GM18858 (cell line): ENCODE data around the gene GPR39.

Experiments used
- ATAC-seq: cut with Tn5 transposase; IDR thresholded peaks from one replicate; pipeline ENCODE4 v1.9.1; 2021; ENCODE audit not compliant: unreplicated experiment

Gene GPR39

DNA sequence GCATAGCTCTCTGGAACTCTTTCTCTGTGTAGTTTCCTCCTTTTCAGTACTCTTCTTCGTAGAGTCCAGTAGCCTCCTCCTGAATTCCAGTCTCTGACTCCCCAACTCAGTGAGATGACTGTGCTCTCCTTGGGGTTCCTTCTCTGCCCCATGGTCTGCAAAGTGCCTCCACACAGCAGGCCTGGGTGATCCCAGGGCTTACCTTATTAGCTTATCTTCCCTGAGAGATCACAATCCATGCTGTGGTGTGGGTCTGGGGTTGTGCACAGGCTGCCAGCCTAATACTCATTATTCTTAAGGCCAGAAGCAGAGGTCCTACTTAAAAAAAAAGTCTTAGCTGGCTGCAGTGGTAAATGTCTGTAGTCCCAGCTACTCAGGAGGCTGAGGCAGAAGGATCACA, 4.6 kb upstream of the GPR39 start:
- ATAC-seq, result no peak

DNA sequence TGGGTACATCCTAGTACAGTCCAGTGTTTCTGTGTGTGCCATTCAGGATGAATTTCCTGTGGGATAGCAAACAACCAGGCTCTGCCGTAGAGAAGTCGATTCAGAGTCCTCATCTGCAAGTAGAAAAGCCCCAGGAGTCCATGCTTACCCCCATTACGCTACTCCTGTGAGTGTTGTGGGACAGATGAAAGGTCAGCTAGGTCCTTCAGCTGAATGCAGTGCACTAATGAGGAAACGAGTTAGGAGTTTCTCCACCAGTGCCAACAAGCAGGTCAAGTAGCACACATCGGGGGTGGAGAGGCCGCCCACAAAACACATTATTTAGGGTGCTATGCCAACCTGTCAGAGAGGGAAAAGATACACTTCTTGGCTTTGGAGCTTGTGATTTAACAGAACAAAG, 2.5 kb upstream of the GPR39 start:
- ATAC-seq, result no peak

DNA sequence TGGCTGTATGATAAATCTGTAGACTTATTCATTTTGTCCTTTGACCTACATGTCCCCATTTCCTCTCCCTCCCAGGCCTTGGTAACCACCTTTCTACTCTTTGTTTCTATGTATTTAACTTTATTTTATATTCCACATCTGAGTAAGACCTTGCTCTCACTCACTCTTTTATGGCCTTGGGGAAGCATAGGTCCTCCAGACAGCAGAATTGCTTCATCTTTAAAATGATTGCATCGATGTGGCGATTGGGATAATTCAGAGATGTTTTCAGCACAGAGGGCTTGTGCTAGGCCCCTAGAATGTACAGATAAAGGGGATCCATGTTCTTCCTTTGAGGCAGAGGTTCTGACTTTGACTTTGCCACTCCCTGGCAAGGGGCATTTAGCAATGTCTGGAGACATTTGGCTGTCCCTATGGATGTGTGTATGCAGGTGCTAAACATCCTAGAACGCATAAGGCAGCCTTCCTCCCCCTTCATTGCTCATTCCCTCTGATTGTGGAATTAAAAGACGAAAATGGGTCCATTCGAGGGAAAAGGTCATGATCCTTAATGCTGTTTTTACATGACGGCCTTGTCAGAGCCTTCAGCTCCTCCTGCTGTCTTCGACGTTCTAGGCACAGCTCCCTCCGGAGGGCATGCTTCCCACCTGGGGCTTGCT, 1.2 kb upstream of the GPR39 start:
- ATAC-seq, result no peak

GRCh38 chr2:132415915-132416722, 486 bp upstream of the GPR39 start:
- no peak for ATAC-seq

- ATAC-seq, result no peak
These were observed 928 bp downstream of the GPR39 start for GRCh38 chr2:132417430-132418035.

- no peak for ATAC-seq
These were observed 2.6 kb downstream of the GPR39 start for GRCh38 chr2:132419235-132419634.

GRCh38 chr2:132419941-132420340, 3.3 kb downstream of the GPR39 start:
- no peak for ATAC-seq

GRCh38 chr2:132420816-132421805, 4.5 kb downstream of the GPR39 start:
- ATAC-seq, result no peak

GRCh38 chr2:132422736-132423135, 6.1 kb downstream of the GPR39 start:
- no peak for ATAC-seq

DNA sequence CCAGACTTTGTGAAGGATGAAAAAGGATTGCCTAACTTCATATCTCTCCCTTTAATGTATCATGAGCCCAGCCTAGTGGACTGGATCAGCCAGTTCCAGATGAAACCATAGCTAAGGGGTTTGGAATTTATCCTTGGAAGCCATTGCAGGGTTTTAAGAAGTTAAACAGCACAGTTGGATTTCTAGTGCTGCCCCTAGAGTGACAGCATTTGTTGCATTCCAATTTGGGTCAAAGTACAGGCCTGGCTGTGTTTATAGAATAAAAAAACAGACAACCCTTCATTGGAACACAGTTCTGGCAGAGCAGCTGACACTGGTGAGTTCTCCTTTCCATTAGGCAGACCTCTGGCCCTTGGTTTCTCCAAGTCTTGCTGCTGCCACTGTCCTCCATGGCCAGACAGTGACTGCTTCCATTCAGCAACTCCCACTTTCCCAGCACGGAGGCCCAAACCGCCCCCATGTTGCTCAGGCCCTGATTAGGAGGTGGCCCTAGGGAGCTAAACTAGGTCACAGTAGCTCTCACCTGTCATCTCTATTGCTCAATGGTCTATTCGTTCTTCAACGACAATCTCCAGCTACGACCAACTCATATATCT, 8.0 kb downstream of the GPR39 start:
- no peak for ATAC-seq

DNA sequence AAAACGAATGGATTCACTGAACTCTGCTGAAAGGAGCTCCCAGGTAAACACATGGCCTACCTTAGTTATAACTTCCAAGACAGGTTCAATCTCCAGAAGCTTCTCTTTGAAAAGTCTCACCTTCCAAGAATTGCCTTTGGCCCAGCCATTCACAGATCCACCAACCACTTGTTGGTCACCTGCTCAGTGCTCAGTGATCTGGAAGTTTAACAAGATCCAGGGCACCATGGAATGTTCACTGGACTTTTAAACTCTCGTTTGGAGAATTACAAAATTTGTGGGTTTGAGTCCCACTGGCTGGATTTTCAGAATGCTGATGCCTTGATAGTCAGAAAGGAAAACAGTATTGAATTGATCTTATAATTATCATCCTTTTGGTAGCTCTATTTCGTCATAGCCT, 9.4 kb downstream of the GPR39 start:
- no peak for ATAC-seq

DNA sequence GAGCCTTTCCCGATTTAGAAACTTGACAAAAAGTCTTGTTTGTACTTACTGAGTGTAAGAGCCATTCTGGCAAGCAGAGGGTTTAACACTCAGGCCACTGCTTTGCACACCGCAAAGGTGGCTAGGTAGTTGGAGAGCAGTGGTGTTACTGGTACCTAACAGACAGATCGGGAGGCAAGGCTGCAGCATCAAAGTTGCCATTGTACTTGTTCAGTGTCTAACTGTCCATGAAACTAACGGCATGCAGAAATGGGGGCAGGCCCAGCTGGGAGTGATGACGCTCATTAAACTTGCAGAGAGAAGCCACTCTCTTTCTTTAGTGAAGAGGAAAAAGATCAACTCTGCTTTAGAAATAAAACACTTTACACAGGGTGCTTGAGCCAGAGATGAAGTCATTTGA, 10.1 kb downstream of the GPR39 start:
- no peak for ATAC-seq

DNA sequence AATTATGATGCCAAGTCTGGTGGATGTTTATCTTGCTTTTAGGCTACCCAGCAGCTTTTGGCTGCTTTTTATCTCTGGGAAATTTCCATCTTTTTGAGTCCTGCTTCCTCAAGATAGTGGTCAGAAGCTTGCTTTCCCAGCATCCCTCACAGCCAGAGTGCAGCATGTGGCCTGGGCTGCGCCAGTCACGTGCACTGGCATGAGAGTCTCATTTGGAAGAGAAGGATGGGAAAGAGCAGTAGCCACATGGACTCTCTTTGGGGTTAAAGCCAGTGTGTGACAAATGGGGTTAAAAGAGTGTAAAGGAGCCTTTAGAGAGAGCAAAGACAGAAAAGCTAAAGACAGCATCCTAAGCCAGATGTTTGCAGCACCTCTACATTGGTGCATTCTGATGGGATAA, 12.7 kb downstream of the GPR39 start:
- no peak for ATAC-seq

GRCh38 chr2:132429941-132430573, 13.5 kb downstream of the GPR39 start:
- ATAC-seq, result no peak

- no peak for ATAC-seq
These were observed 14.3 kb downstream of the GPR39 start for GRCh38 chr2:132430895-132431294.

DNA sequence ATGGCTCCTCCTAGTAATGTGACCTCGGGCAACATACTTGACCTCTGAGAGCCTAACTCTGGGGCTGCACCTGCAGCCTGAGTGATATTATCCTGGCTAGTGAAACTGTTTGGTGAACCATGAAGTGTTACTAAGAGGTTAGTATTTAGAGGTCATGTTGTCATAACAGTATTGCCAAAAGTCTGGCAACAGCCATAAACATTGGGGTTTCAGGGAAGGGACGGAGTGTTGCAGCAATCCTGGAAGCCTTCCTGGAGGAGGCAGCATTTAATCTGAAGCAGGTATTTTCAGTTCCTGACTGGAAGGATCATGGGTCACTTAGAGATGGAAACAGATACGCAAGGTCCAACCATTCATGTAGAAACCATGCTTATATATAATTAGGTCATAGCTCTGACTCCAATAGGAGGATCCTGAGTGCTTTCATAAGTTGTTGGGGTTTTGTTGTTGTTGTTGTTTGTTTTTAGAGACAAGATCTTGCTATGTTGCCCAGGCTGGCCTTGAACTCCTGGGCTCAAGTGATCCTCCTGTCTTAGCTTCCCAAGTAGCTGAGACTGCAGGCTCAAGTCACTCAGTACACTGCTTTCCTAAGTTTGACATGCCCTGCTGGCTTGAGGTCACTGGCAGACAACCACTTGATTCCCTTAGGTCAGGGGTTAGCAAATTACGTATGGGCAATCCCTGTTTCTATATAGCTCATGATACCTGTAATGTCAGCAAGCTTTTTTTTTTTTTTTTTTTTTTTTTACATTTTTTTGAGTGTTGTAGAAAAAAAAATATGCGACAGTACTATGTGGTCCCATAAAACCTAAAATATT, 21.5 kb downstream of the GPR39 start:
- ATAC-seq, result no peak

GRCh38 chr2:132438691-132439090, 22.1 kb downstream of the GPR39 start:
- ATAC-seq, result no peak

GRCh38 chr2:132439703-132440398, 23.2 kb downstream of the GPR39 start:
- ATAC-seq, result no peak

DNA sequence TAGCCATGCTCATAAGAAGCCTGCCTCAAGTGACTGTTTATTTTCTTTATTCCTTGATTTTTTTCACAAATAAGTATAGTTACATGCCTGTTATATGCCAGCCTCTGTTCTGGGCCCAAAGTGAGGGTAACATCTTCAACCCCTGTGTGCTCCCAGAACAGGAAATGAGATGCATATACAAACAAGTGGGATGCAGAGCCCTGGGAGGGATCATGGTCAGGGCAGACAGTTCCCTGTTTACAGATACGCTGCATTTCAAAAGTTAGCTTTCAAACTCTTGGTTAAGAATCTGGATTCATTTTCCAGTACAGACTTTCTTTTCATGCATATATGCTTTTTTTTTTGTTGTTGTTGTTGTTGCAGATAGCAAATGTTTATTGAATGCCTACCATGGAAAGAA, 24.4 kb downstream of the GPR39 start:
- no peak for ATAC-seq
